ENCODE data around the gene NCKAP1. TPM values are rescaled to one million over a fixed set of nuclear protein-coding genes. Genes with fewer than 3 reads are reported as not detected.
"Not testable (repeated sequence)": the region's sequence is repeated elsewhere in the genome, so short reads cannot be mapped to it uniquely, and the experiment has no call there.

NCKAP1 gene
- total RNA-seq, 1 experiment from 2014 or later: 118 TPM

DNA sequence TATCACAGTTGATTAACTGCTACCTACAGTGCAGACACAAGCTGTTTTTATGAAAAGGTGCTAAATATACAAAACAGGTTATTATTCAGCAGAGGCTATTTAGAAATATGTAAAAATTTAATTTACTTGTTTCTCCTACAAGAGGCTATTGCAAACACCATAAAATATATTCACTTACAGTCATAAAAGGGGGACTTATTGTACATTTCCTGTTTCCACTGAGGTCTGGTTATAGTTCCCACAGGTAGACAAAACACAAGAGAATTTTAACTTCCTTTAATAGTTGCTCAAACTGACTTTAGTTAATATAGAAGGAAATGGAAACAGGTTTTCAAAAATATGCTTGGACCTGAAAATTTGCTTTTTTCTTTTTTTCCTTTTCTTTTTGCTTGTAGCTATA, 131.8 kb downstream of the NCKAP1 start:
- peaks cover 7% of the 10 kb centered on the region for H3K36me3 ChIP-seq
- DNase-seq: no peak
- H3K27me3 ChIP-seq: no peaks in the 10 kb centered on the region
- H3K4me1 ChIP-seq: no peaks in the 10 kb centered on the region
- no peak overlapping the region for H3K27ac ChIP-seq
- H3K9me3 ChIP-seq (replicated peaks): no peaks in the 10 kb centered on the region; the same call in none of the 2 replicates
- no peak overlapping the region for H3K4me3 ChIP-seq

DNA sequence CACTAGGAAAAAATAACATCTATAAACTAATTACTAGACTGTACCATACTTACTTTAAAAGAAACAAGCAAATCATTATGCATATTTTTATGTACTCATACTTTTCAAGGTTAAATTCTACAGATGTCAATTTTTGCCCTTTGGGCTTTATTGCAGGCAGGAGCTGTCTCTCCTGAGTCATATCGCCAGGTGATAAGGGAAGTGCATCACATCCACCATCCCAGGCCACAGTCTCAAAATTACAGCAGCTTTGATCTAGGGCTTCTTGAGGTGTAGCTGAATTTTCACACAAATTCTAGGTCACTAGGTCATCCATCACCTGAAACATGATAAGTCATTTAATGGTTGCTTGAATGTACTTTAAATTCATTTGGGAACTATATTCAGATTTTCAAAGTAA, 133.4 kb downstream of the NCKAP1 start:
- H3K4me1 ChIP-seq: no peaks in the 10 kb centered on the region
- no peaks in the 10 kb centered on the region; the same call in none of the 2 replicates for H3K9me3 ChIP-seq (replicated peaks)
- no peaks in the 10 kb centered on the region for H3K27me3 ChIP-seq
- H3K4me3 ChIP-seq: no peak overlapping the region
- peaks cover 7% of the 10 kb centered on the region for H3K36me3 ChIP-seq
- H3K27ac ChIP-seq: no peak overlapping the region
- no peak for DNase-seq

DNA sequence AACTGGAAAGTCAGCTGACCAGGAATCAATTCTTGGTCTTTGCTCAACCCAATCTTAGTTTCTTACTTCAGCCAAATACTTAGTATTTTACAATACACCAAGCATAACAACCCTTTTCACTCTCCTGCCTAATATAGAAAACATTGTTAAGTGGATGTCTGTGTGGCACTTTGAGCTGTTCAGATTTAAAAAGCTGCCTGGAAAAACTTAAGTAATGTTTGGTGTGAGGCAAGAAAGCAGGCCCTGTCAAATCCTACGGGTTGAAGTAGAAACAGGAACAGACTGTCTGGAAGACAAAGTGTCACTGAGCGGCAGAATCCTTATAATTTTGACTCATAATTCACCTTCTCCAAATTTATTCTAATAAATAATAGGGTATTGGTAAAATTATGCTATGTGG, 134.7 kb downstream of the NCKAP1 start:
- Histone ChIP-seq H3K9me3 (replicated peaks) (no peaks in the 10 kb centered on the region; the same call in 1 of the 2 replicates), H3K4me3 (no peak overlapping the region), H3K36me3 (peaks cover 3% of the 10 kb centered on the region), H3K27ac (no peak overlapping the region), H3K27me3 (no peaks in the 10 kb centered on the region), H3K4me1 (no peaks in the 10 kb centered on the region)
- no peak for DNase-seq

DNA sequence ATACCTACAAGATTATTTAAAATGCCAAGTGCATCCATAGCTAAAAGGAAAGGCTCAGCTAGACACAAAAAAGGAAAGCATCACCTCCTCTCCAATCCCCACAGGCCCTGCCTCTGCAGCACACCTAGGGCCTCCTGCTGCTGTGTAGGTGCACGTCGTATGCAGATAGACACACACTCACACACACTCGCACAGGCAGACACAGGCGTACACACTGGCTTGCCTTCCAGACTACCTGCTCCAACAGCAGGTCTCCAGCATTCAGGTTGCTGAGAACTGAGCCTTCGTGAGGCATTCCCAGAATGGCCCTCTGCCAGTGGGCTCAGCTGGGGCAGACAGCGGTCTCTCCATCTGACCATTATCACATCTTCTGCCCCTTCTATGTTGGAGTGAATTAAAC, 136.5 kb downstream of the NCKAP1 start:
- Histone ChIP-seq H3K27ac (no peak overlapping the region), H3K36me3 (peaks cover 3% of the 10 kb centered on the region; the same call in 1 of the 2 replicates), H3K27me3 (no peaks in the 10 kb centered on the region), H3K9me3 (replicated peaks) (no peaks in the 10 kb centered on the region; the same call in 1 of the 2 replicates), H3K4me1 (no peaks in the 10 kb centered on the region), H3K4me3 (no peak overlapping the region)
- DNase-seq: no peak

- H3K27me3 ChIP-seq: no peaks in the 10 kb centered on the region
- no peaks in the 10 kb centered on the region for H3K36me3 ChIP-seq
- H3K9me3 ChIP-seq (replicated peaks): no peaks in the 10 kb centered on the region
- no peaks in the 10 kb centered on the region for H3K4me1 ChIP-seq
- no peak overlapping the region for H3K27ac ChIP-seq
- no peak for DNase-seq
- H3K4me3 ChIP-seq: no peak overlapping the region
Measured at GRCh38 chr2:182898718-182899117, 139.5 kb downstream of the NCKAP1 start.

DNA sequence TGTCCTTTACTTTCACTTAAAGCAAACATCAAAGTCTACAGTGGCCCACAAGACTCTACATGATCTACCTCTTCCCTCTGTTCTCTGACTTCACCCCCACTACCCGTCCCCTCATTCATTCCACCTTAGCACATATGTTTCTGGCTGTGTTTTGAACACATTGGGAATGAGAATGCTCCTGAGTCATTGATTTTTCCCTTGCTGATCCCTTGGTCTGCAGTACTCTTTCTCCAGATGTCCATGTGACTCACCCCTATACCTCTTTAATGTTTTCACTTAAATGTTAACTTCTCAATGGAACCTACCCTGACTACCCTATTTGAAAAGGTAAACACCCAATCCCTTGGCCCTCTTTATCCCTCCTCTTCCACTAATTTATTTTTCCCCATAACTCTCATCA, 141.1 kb downstream of the NCKAP1 start:
- no peaks in the 10 kb centered on the region for H3K36me3 ChIP-seq
- no peak overlapping the region for H3K4me3 ChIP-seq
- no peak for DNase-seq
- no peaks in the 10 kb centered on the region for H3K9me3 ChIP-seq (replicated peaks)
- H3K27ac ChIP-seq: no peak overlapping the region
- no peaks in the 10 kb centered on the region for H3K4me1 ChIP-seq
- no peaks in the 10 kb centered on the region for H3K27me3 ChIP-seq

- Histone ChIP-seq H3K27ac (no peak overlapping the region), H3K9me3 (replicated peaks) (no peaks in the 10 kb centered on the region), H3K4me3 (no peak overlapping the region), H3K4me1 (no peaks in the 10 kb centered on the region), H3K27me3 (no peaks in the 10 kb centered on the region), H3K36me3 (no peaks in the 10 kb centered on the region)
- DNase-seq: no peak
Measured at GRCh38 chr2:182895798-182896197, 142.5 kb downstream of the NCKAP1 start.

DNA sequence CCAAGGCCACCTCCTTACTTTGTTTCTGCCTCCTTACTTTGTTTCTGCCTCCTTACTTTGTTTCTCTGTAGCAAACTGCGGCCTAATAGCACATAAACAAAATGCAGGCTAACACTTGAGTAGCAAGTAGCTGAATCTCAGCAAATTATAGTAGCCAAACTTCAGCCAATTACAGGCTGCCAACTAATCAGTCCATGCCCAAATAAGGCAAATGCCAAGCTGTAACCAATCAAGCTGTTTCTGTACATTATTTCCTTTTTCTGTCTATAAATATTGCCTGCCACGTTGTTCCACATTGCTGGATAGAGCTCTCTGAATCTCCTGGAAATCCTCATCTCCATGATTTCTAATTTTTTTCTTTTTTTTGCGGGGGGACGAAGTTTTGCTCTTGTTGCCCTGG, 143.1 kb downstream of the NCKAP1 start:
- no peak for DNase-seq

GRCh38 chr2:182894174-182894573, 144.1 kb downstream of the NCKAP1 start:
- Histone ChIP-seq H3K36me3 (no peaks in the 10 kb centered on the region), H3K9me3 (replicated peaks) (no peaks in the 10 kb centered on the region), H3K4me3 (no peak overlapping the region), H3K27me3 (no peaks in the 10 kb centered on the region), H3K4me1 (no peaks in the 10 kb centered on the region), H3K27ac (no peak overlapping the region)
- no peak for DNase-seq

More for the DNA sequence above, 143.1 kb downstream of the NCKAP1 start:
- Histone ChIP-seq H3K36me3 (no peaks in the 10 kb centered on the region), H3K27me3 (no peaks in the 10 kb centered on the region), H3K9me3 (replicated peaks) (no peaks in the 10 kb centered on the region), H3K4me1 (no peaks in the 10 kb centered on the region), H3K4me3 (no peak overlapping the region), H3K27ac (no peak overlapping the region)

- no peak for DNase-seq
- Histone ChIP-seq H3K36me3 (no peaks in the 10 kb centered on the region), H3K27ac (no peak overlapping the region), H3K9me3 (replicated peaks) (no peaks in the 10 kb centered on the region), H3K4me1 (no peaks in the 10 kb centered on the region), H3K27me3 (no peaks in the 10 kb centered on the region), H3K4me3 (no peak overlapping the region)
Measured at GRCh38 chr2:182893666-182894065, 144.6 kb downstream of the NCKAP1 start.

DNA sequence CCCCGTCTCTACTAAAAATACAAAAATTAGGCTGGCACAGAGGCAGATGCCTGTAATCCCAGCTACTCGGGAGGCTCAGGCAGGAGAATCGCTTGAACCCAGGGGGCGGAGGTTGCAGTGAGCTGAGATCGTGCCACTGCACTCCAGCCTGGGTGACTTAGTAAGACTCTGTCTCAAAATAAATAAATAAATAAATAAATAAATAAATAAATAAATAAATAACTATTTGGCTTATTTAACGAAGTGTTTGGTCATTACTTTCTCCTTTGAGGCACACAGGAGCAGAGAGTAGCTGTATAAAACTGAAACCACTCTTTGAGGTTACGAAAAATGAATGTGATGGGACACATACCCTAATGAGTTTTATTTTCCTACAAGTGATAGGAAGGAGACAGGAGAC, 145.2 kb downstream of the NCKAP1 start:
- H3K4me1 ChIP-seq; H3K27ac ChIP-seq; H3K36me3 ChIP-seq; H3K9me3 ChIP-seq (replicated peaks); H3K27me3 ChIP-seq; H3K4me3 ChIP-seq; DNase-seq: not testable (repeated sequence)

GRCh38 chr2:182891611-182892010, 146.6 kb downstream of the NCKAP1 start:
- Histone ChIP-seq H3K4me1 (no peaks in the 10 kb centered on the region), H3K4me3 (no peak overlapping the region), H3K27ac (no peak overlapping the region), H3K27me3 (no peaks in the 10 kb centered on the region), H3K36me3 (no peaks in the 10 kb centered on the region), H3K9me3 (replicated peaks) (no peaks in the 10 kb centered on the region)
- no peak for DNase-seq

DNA sequence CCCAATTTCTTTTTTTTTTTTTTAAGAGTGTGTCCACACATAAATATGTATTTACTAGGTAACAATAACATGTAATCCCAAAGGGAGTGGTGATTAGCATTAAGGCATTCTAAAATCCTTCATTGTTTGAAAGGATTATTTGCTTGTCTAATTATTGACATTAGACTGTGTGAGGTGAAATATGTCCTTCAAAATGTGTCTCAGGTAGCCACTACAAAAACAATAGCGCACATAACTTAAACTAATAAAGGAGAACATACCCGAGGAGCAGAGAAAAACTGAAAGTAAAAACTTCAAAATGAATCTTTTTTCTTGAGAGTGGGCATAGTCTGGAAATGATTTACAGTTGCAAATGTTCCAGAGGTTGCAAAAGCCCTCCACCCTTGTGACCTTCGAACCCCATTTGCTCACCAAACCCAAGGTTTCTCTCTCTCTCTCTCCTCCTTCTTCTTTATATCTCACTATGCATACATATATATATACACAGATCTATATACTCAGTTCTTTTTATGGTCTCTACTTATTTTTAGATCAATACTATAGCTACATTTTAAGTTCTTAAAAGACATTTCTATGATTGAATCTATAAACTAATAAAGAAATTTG, 147.4 kb downstream of the NCKAP1 start:
- Histone ChIP-seq H3K4me1 (no peaks in the 10 kb centered on the region), H3K4me3 (no peak overlapping the region), H3K27me3 (no peaks in the 10 kb centered on the region), H3K9me3 (replicated peaks) (no peaks in the 10 kb centered on the region), H3K36me3 (no peaks in the 10 kb centered on the region), H3K27ac (no peak overlapping the region)
- DNase-seq: no peak

GRCh38 chr2:182890305-182890704, 148.0 kb downstream of the NCKAP1 start:
- DNase-seq: no peak

GRCh38 chr2:182887753-182888415, 150.4 kb downstream of the NCKAP1 start:
- Histone ChIP-seq H3K27ac (no peak overlapping the region), H3K27me3 (no peaks in the 10 kb centered on the region), H3K4me3 (no peak overlapping the region), H3K4me1 (no peaks in the 10 kb centered on the region), H3K36me3 (no peaks in the 10 kb centered on the region), H3K9me3 (replicated peaks) (no peaks in the 10 kb centered on the region)
- no peak for DNase-seq

More at GRCh38 chr2:182890305-182890704, 148.0 kb downstream of the NCKAP1 start:
- Histone ChIP-seq H3K4me3 (no peak overlapping the region), H3K36me3 (no peaks in the 10 kb centered on the region), H3K9me3 (replicated peaks) (no peaks in the 10 kb centered on the region), H3K27ac (no peak overlapping the region), H3K4me1 (no peaks in the 10 kb centered on the region), H3K27me3 (no peaks in the 10 kb centered on the region)

GRCh38 chr2:182887093-182887492, 151.2 kb downstream of the NCKAP1 start:
- Histone ChIP-seq H3K36me3 (no peaks in the 10 kb centered on the region), H3K4me1 (no peaks in the 10 kb centered on the region), H3K9me3 (replicated peaks) (no peaks in the 10 kb centered on the region), H3K27me3 (no peaks in the 10 kb centered on the region), H3K27ac (no peak overlapping the region), H3K4me3 (no peak overlapping the region)
- no peak for DNase-seq

Measured in SJCRH30 (cell line).